Calu3 (cell line): ENCODE results near the gene TBC1D9B. TPM values are rescaled to one million over a fixed set of nuclear protein-coding genes. Genes with fewer than 3 reads are reported as not detected.

Source experiments
- BruUV-seq: library from RNA; stranded (reverse); fragments of 400-500 nt; replicated peaks from 2 replicates; lab custom pipeline; 2021; lab: Mats Ljungman, UMichigan
- CTCF ChIA-PET: fragments of 300-600 bp; sonication (Branson Sonifier 250); formaldehyde crosslinking; loops from one replicate; lab custom pipeline; 2022; ENCODE audit warnings: antibody characterized with exemption; lab: Charles Lee
- DNase-seq: peaks from one replicate; pipeline ENCODE4 v3.0.0; 2022
- H3K27ac Mint-ChIP-seq: one replicate; pipeline ENCODE4 v1.8.0; 2022; ENCODE audit warnings: mixed read lengths; ENCODE audit not compliant: unreplicated experiment
- H3K27me3 Mint-ChIP-seq: one replicate; pipeline ENCODE4 v1.8.0; 2022; ENCODE audit warnings: mixed read lengths; ENCODE audit not compliant: unreplicated experiment
- H3K36me3 Mint-ChIP-seq: one replicate; pipeline ENCODE4 v1.8.0; 2022; ENCODE audit warnings: mild to moderate bottlenecking, moderate library complexity, mixed read lengths; ENCODE audit not compliant: insufficient read depth, unreplicated experiment
- H3K4me1 Mint-ChIP-seq: one replicate; pipeline ENCODE4 v1.8.0; 2022; ENCODE audit warnings: mild to moderate bottlenecking, low read depth, mixed read lengths; ENCODE audit not compliant: unreplicated experiment
- H3K4me3 Mint-ChIP-seq: one replicate; pipeline ENCODE4 v1.8.0; 2022; ENCODE audit warnings: mild to moderate bottlenecking, low read depth, moderate library complexity, mixed read lengths; ENCODE audit not compliant: unreplicated experiment
- H3K9me3 Mint-ChIP-seq: one replicate; pipeline ENCODE4 v1.8.0; 2022; ENCODE audit warnings: low read depth, mixed read lengths; ENCODE audit not compliant: unreplicated experiment
- CTCF ChIP-seq: fragments of 200-600 bp; IDR thresholded peaks from one replicate; pipeline ENCODE4 v1.8.0; 2022; ENCODE audit warnings: antibody characterized with exemption; ENCODE audit not compliant: unreplicated experiment
- intact Hi-C: fragments of 100-400 bp; cut with micrococcal nuclease; formaldehyde crosslinking; loops from one replicate; pipeline ENCODE4 v1.10.0; 2022; ENCODE audit not compliant: unreplicated experiment
- total RNA-seq: library from RNA; stranded (reverse); gene quantifications from 2 replicates; pipeline ENCODE4 v1.2.3, GENCODE V29; 2022

TBC1D9B gene
- total RNA-seq, 1 experiment from 2014 or later: 148 TPM

- CTCF ChIA-PET: interaction anchor here (1.0 kb wide), 1 partner anchor 11 kb away, joined by 3 read pairs; no protein-coding TSS in a partner anchor
- Mint-ChIP-seq H3K27me3 (no peaks in the 10 kb centered on the region), H3K4me3 (no peak overlapping the region), H3K27ac (no peak overlapping the region), H3K4me1 (no peaks in the 10 kb centered on the region), H3K9me3 (no peaks in the 10 kb centered on the region), H3K36me3 (peaks cover 46% of the 10 kb centered on the region)
- TF ChIP-seq CTCF: no peak
- peak; percentile 64 for DNase-seq
- no TSS peak for BruUV-seq
- intact Hi-C loops: no loop called here
Observed at GRCh38 chr5:179870403-179870903, 37.2 kb downstream of the TBC1D9B start.

- intact Hi-C loops: no loop called here
- H3K36me3 Mint-ChIP-seq: peaks cover 46% of the 10 kb centered on the region
- no peaks in the 10 kb centered on the region for H3K9me3 Mint-ChIP-seq
- DNase-seq: no peak
- no peak for TF ChIP-seq CTCF
- CTCF ChIA-PET: no interaction called here
- no peaks in the 10 kb centered on the region for H3K27me3 Mint-ChIP-seq
- no peak overlapping the region for H3K27ac Mint-ChIP-seq
- BruUV-seq: no TSS peak
- H3K4me1 Mint-ChIP-seq: no peaks in the 10 kb centered on the region
- H3K4me3 Mint-ChIP-seq: no peak overlapping the region
Observed at GRCh38 chr5:179869641-179870402, 37.9 kb downstream of the TBC1D9B start.

- Mint-ChIP-seq H3K4me1 (no peaks in the 10 kb centered on the region), H3K27ac (no peak overlapping the region), H3K4me3 (no peak overlapping the region), H3K27me3 (no peaks in the 10 kb centered on the region), H3K36me3 (peaks cover 49% of the 10 kb centered on the region), H3K9me3 (no peaks in the 10 kb centered on the region)
- no TSS peak for BruUV-seq
- intact Hi-C loops: no loop called here
- CTCF ChIA-PET: no interaction called here
- TF ChIP-seq CTCF: no peak
- no peak for DNase-seq
Observed at GRCh38 chr5:179869101-179869500, 38.6 kb downstream of the TBC1D9B start.

GRCh38 chr5:179868541-179868940, 39.2 kb downstream of the TBC1D9B start:
- BruUV-seq: no TSS peak
- CTCF ChIA-PET: no interaction called here
- intact Hi-C loops: no loop called here
- DNase-seq: no peak
- H3K27me3 Mint-ChIP-seq: no peaks in the 10 kb centered on the region
- no peaks in the 10 kb centered on the region for H3K4me1 Mint-ChIP-seq
- no peaks in the 10 kb centered on the region for H3K9me3 Mint-ChIP-seq
- no peak overlapping the region for H3K27ac Mint-ChIP-seq
- no peak overlapping the region for H3K4me3 Mint-ChIP-seq
- TF ChIP-seq CTCF: no peak
- H3K36me3 Mint-ChIP-seq: peaks cover 54% of the 10 kb centered on the region
